SK-N-SH (cell line): Measurements from ENCODE around the gene DGKI.

Experiments used
- CTCF ChIP-seq: fragments of 200-600 bp; sonication (generic); IDR thresholded peaks from 2 replicates; pipeline ENCODE4 v1.6.1; 2017; ENCODE audit warnings: antibody characterized with exemption, mild to moderate bottlenecking, moderate library complexity
- EP300 ChIP-seq, 2 experiments: IDR thresholded peaks; 2 replicates each; pipeline versions ENCODE4 v1.4.0 to v1.6.1; 2012; ENCODE audit warnings: borderline replicate concordance in 1 of 2, low read depth in 1 of 2, low read length in 1 of 2
- GATA2 ChIP-seq: sonication (generic); formaldehyde crosslinking; IDR thresholded peaks from 2 replicates; pipeline ENCODE4 v1.5.0; 2020; ENCODE audit warnings: mild to moderate bottlenecking, missing genetic modification reagents
- JUND ChIP-seq: IDR thresholded peaks from 2 replicates; pipeline ENCODE4 v1.4.0; 2012
- MAX ChIP-seq: IDR thresholded peaks from 2 replicates; pipeline ENCODE4 v1.4.0; 2012; ENCODE audit warnings: low read depth
- MEF2A ChIP-seq: IDR thresholded peaks from 2 replicates; pipeline ENCODE4 v1.4.0; 2012; ENCODE audit warnings: low read depth, borderline replicate concordance
- MXI1 ChIP-seq: IDR thresholded peaks from 2 replicates; pipeline ENCODE4 v1.6.1; 2012; ENCODE audit warnings: mild to moderate bottlenecking, low read depth, low read length, improper control_type of control experiment
- NFIC ChIP-seq: IDR thresholded peaks from 2 replicates; pipeline ENCODE4 v1.4.0; 2012; ENCODE audit warnings: borderline replicate concordance
- RAD21 ChIP-seq: IDR thresholded peaks from 2 replicates; pipeline ENCODE4 v1.6.1; 2012; ENCODE audit warnings: mild to moderate bottlenecking, low read length
- RCOR1 ChIP-seq: fragments of 150-350 bp; IDR thresholded peaks from 2 replicates; pipeline ENCODE4 v1.6.1; 2017; ENCODE audit warnings: antibody characterized with exemption, low read length
- TAF1 ChIP-seq: IDR thresholded peaks from 2 replicates; pipeline ENCODE4 v1.6.1; 2012; ENCODE audit warnings: low read depth, mild to moderate bottlenecking, low read length, moderate library complexity, borderline replicate concordance
- YY1 ChIP-seq: IDR thresholded peaks from 2 replicates; pipeline ENCODE4 v1.4.0; 2012; ENCODE audit warnings: low read depth, mild to moderate bottlenecking

DNA sequence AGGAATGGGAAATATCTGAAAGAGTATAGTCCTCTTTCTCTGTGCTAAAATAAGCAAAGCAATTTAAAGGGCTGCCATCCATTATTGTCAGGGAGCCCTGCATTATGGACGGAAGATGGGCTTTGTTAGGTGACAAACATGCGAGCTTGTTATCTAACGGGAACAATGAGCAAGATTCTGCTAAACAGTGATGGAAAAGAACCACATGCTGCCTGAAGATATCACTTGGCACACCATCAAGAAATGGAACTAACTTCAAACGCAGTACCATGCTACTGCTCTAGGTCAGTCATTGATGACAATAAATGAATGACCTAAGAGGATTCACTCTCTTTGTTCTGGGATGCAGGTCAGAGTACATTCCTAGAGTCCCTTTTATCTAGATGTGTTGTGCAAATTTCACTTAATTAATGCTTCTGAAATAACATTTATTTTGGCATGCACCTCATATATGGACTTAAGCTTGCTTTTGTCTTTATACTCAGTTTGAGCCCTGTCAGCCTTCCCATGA, 327.5 kb downstream of the DGKI start:
- TF ChIP-seq MAX (no peak), MXI1 (no peak), CTCF (no peak), GATA2 (CRISPR knock-in tag) (no peak), YY1 (no peak), MEF2A (no peak), JUND (no peak), NFIC (no peak), RCOR1 (no peak), RAD21 (no peak), EP300 (IDR thresholded peaks at IDR 0.05; ENCODE audit: borderline replicate concordance in 1 of 2, low read depth in 1 of 2, low read length in 1 of 2) (no peak), TAF1 (no peak)
